ENCODE measurements around the gene TLL1. TPM values are rescaled to one million over a fixed set of nuclear protein-coding genes. Genes with fewer than 3 reads are reported as not detected.

The TLL1 gene
- polyA plus RNA-seq, 1 donor, result 2.0 TPM

DNA sequence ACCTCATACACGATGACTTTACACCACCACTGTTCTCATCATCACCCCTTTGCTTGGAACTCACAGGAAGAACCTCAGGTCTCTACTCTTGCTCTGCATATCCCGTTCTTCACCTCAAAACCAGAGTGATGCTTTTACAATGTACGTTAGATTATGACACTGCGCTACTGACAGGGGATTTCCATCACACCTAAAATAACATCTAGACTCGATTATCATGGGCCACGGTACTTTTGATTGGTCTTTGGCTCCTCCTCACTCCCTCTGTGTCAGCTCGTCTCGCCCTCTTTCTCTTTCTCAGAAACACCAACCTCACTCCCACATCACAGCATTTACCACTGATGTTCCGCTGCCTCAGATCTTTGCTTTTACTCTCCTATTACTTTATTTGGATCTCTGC lies 172.4 kb downstream of the TLL1 start:
- DNase-seq, result no peak

DNA sequence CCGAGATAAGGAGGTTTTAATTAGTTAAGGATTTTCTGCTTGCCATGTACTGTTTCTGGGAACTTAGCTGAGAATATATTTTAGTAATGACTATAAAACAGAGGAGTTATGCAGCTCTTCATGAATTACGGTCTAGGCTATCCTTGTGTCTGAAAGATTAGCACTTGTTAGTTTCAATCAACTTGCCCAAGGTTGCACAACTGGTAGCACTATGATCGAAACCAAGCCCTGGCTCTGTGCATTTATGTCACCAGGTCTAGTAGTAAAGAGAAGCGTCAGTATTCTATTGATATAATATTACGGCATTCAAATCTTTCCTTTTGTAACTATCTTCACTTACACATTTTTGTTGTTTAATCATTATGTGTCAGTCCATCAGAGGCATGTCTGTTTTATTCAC lies 176.0 kb downstream of the TLL1 start:
- DNase-seq, result no peak

DNA sequence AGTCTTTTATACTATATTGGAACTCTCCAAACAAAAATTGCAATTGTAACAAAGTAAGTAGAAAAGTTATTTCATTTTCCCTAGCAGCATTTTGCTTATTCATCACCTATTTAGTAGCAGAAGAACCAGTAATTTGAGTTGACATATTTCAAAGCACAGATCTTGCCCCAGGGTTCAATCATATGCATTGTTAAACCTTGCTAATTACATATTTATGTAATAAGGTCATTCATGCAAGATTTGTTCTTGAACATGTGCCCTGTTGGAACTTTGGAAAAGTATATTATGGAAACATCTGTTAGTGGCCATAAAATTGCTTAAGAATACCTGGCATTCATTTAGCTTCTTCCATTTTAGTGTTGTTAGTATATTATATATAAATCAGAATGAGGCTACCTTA lies 191.7 kb downstream of the TLL1 start:
- no peak for DNase-seq

DNA sequence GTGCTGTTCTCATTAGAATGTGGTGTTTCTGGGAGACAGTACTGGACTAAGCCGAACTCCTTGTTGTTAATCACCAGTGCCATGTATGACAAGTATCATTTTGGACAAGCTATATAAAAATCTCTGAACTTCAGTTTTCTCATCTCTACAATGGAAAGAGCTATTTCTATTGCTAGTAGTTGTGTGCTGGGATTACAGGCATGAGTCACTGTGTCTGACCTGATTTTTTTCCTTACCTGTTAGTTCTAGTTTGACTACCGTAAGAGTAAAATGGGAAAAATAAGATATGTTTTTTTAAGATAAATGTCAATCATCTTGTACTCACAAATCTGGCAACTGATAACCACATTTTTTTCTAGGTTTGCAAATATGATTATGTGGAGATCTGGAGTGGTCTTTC lies 192.3 kb downstream of the TLL1 start:
- no peak for DNase-seq

DNA sequence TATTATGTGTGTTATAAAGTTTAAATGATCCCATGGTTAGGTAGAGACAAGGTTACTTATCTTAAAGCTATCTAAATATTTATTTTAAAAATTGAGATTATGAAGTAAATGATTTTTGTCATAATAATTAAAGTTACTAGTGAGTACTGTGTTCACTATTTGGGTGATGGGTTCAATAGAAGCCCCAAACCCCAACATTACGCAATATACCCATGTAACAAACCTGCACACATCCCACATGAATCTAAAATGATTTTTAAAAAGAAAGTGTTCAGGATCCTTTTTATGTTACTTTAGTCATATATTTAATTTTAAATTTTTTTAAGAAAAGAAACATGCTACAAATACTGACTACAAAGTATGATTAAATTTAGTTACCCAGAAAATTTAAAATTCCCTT lies 193.9 kb downstream of the TLL1 start:
- DNase-seq, result no peak

DNA sequence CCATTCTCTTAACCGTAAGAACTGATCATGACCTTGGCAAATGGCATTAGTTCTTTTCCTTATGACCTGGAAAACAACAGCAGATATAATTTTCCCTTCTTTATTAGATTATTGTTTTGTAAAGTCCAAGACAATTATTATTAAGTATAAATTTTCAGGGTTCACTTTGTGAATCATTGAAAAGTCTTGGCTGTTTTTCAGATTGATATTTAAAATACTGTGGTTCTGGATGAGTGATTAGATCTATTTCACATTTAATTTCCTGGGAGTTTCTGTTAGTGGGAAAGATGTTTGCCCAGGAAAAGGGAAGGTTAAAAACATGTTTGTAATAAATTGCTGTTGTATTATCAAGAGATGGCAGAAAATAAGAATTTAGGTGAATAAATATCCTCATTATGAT lies 194.9 kb downstream of the TLL1 start:
- DNase-seq, result no peak

GRCh38 chr4:166073783-166074182 lies 200.7 kb downstream of the TLL1 start:
- DNase-seq, result no peak

GRCh38 chr4:166075599-166075998 lies 202.6 kb downstream of the TLL1 start:
- DNase-seq, result no peak

- no peak for DNase-seq
Observed at GRCh38 chr4:166077782-166078181, 204.7 kb downstream of the TLL1 start.

- DNase-seq, result no peak
Observed at GRCh38 chr4:166078383-166078782, 205.3 kb downstream of the TLL1 start.

DNA sequence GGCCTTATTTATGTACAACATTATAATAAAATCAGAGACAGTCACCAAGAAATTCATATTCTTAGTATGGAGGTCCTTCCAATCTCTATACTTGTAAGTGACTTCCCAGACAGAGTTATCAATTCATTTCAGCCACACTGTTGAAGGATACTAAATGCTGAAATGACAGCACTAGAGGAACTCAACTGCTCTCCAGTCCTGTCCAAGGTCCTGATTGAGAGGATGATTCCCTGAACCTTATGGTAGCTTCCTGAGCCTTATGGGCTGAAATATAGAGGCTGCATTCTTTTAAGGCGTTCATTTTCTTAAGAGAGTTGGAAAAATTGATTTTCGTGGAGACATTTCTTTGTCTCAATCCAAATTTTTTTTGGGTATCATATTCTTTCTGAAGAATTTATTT lies 205.9 kb downstream of the TLL1 start:
- DNase-seq, result no peak

GRCh38 chr4:166087569-166087968 lies 214.5 kb downstream of the TLL1 start:
- no peak for DNase-seq

GRCh38 chr4:166088576-166088975 lies 215.5 kb downstream of the TLL1 start:
- no peak for DNase-seq

GRCh38 chr4:166091146-166091545 lies 218.1 kb downstream of the TLL1 start:
- DNase-seq, result no peak

DNA sequence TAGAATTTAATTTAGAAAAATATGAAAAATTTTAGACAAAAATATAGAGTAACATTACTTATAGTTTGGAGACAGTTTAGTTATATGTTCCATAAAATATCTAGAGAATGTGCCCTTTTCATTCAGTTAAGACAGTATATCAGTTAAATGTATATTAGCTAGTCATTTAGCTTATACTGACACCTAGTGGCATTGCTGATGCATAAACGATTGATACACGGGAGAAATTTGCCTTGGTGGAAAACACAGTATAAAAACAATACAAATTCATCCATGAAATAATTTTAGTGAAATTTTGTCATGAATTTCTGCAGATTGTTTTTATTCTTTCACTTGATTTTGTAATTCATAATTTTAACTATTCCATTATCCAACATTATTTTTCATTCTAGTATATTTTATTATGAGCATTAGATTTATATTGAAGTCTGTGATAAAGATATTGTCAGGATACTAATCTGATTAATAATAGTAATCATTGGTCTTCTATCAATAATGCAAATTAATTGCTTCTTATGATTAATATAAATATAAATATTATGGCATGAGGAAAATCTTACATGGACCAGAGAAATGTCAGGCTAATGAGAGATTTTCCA lies 219.0 kb downstream of the TLL1 start:
- peak; percentile 42 for DNase-seq

DNA sequence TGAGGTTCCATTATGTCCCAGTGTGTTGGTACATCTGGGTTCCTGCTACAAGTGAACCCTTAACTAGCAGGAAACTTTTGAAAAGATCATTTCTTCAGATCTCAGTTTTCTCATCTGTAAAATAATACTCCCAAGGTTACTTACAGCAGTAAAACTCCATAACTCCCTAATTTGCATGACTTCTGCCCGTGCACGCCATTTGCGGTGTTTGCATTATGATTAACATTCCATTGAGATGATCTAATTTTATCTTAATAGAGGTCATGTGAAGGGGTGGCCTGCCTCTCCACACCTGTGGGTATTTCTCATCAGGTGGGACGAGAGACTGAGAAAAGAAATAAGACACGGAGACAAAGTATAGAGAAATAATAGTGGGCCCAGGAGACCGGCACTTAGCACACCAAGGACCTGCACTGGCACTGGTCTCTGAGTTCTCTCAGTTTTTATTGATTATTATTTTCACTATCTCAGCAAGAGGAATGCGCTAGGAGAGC lies 219.8 kb downstream of the TLL1 start:
- no peak for DNase-seq

- DNase-seq, result no peak
Observed at GRCh38 chr4:166104623-166105022, 231.6 kb downstream of the TLL1 start.

- DNase-seq, result no peak
Observed at GRCh38 chr4:166121897-166122296, 248.9 kb downstream of the TLL1 start.

DNA sequence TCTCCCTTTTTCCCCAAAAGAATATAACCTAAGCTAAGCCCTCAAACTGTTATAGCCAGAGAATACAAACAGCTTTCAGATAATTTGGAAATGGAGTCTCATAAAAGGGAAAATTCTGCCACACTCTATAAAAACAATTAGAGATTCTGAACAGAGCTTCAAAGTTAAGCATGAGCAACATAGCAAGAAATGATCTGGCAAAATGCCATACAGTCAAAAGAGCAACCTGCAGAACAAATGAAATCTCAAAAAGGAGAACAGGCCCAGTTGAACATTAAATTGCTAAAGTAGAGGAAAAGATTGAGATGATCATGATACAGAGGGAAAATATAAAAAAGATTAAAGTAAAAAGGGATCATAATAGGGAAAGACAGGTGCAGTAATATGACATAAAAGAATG lies 250.5 kb downstream of the TLL1 start:
- DNase-seq, result peak; percentile 17

DNA sequence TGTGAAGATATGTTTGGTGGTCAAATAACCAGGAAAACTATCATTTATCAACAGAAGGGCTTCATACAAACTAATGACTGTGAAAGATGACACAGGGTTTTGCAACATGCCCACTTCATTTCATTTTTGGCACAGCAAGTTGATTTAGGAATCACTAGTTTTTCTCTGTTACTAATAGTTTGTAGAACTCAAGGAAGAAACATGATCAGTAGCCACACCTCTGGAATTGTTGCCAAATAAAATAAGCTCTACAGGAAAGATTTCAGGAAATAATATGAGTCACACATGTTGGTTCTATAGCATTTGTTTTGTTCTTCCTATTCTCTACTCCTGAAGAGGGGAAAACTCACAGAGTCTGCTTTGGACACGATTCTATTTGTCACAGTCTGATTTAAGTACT lies 255.4 kb downstream of the TLL1 start:
- no peak for DNase-seq

DNA sequence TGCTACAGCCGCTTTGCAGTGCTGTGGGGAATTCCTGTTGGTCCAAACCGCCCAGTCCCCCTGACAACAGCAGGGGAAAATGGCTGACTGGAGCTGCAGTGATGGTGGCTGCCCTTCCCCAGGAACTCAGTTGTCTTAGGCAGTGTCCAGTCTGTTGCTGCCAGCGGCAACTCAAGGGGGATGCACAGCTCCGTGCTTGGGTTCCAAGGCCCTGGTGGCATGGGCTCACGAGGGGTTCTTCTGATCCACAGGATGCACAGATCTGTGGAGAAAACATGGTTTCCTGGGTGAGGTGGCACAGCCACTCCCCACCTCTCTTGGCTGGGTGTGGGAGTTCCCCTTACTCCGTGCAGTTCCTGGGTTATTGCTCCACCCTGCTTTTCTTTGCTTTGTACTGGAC lies 261.2 kb downstream of the TLL1 start:
- DNase-seq, result no peak

GRCh38 chr4:166140951-166141350 lies 267.9 kb downstream of the TLL1 start:
- DNase-seq, result no peak

- no peak for DNase-seq
Observed at GRCh38 chr4:166143227-166143626, 270.2 kb downstream of the TLL1 start.

- no peak for DNase-seq
Observed at GRCh38 chr4:166144607-166145006, 271.6 kb downstream of the TLL1 start.

Data from left kidney (tissue), 2 donors.